Raji (cell line): ENCODE data around the gene RIPOR1.
A peak's percentile ranks its signal among the peaks of the same experiment; 100 is the strongest.

ENCODE experiments used
- POLR2A ChIP-seq: IDR thresholded peaks from 2 replicates; pipeline ENCODE4 v1.6.1; 2011; ENCODE audit warnings: low read depth, low read length, control low read depth; ENCODE audit not compliant: insufficient read depth

RIPOR1 gene

DNA sequence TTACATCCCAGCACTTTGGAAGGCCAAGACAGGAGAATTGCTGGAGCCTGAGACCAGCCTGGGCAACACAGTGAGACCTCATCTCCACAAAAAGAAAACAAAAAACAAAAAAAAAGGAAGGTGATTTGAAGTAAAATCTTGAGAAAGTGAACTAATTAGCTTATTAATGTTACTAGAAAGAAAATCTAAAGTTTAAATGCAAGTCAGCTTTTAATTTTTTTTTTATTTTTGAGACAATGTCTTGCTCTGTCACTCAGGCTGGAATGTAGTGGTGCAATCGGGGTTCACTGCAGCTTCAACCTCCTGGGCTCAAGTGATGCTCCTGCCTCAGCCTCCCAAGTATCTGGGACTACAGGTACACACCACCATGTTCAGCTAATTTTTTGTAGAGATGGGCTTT is 30.2 kb downstream of the RIPOR1 start:
- TF ChIP-seq POLR2A, result no peak

DNA sequence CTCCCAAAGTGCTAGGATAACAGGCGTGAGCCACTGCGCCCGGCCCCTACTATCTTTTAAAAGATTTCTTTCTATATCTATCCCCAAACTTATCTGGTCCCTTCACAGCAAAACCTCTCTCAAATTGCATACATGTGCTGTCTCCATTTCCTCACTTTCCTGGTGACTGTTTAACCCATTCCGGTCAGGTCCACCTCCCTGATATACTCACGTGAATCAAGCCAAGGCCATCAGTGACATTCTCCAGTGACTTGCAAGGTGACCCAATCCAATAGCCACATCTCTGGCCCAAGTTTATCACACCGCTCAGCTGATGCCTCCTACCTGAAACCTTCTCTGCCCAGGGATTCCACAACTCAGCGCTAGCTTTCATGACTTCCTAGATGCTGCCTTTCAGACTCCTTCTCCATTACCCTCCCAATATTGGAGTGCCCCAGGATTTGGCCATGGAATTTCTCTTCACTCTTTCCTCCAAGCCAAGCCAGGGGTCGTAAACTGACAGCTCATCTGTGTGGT is 32.3 kb downstream of the RIPOR1 start:
- TF ChIP-seq POLR2A, result peak; percentile 42; the same call in 1 of the 2 replicates

DNA sequence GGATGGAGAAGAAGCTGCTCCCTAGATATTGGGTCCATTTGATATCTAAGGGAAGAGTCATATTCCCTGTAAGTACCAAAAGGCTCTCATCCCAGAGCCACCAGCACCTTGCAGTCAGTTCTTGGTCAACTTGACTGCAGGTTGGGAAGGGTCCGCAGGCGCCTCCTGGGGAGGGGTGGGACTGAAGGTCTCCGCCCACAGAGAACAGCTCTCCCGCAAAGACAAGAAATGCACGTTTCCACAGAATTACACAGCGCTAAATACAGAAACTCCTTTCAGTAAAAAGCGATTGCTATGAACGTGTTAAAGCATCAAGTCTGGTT is 32.8 kb downstream of the RIPOR1 start:
- no peak for TF ChIP-seq POLR2A

DNA sequence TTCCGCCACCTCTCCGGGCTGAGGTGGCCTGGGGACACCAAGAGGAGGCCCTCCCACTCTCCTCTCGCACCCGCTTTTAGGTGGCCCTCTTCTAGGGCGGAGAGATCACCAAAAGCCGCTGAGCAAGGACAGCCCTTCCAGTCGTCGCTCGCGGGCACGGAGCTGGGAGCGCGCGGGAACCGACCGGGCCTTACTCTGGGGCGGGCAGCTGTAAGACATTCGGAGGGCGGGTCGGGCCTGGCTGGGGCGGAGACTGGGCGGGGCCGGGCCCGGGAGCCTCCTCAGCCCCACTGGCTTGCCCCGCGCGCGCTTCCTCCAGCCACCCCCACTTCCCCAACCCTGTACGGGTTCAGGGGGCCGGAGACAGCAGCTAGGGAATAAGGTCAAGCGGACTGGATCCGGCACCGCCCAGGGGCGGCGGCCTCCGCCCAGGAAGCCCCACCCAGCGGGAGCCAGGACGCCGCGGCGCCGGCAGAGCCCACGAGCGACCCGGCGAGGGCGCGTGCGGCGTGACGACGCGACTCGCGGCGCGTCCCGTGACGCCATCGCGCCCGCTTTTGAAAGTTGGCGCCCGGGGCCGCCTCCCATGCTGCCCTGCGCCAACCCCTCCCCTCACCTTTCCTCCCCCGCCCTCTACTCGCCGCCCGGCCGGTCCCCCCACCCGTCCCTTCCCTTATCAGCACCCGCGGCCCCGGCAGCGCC is 33.3 kb downstream of the RIPOR1 start:
- peak; percentile 97 for TF ChIP-seq POLR2A

DNA sequence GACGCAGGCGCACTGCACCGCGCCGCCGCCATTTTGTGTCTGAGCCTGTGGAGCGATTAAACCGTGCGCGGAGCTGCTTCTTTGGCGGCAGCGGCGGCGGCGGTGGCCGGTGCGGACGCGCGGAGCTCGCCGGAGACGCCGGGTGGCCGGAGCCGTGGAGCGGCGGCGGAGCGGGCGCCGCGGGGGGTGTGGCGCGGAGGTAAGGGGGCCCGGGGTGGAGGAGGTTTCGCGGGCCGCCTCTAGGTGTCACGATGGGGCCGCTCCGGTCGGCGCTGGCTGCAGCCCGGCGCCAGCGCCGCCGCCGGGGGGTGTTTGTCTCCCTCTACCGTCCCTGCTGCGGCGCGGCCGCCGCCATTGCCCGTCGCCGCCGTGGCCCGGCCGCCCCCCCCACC is 33.9 kb downstream of the RIPOR1 start, which contains the start of gene CTCF:
Gene CTCF, plus strand, starts transcription at position 1 of the 392 bp plus-strand sequence. CDS start 48,307 bp downstream, outside the sequence.
- TF ChIP-seq POLR2A, result no peak

DNA sequence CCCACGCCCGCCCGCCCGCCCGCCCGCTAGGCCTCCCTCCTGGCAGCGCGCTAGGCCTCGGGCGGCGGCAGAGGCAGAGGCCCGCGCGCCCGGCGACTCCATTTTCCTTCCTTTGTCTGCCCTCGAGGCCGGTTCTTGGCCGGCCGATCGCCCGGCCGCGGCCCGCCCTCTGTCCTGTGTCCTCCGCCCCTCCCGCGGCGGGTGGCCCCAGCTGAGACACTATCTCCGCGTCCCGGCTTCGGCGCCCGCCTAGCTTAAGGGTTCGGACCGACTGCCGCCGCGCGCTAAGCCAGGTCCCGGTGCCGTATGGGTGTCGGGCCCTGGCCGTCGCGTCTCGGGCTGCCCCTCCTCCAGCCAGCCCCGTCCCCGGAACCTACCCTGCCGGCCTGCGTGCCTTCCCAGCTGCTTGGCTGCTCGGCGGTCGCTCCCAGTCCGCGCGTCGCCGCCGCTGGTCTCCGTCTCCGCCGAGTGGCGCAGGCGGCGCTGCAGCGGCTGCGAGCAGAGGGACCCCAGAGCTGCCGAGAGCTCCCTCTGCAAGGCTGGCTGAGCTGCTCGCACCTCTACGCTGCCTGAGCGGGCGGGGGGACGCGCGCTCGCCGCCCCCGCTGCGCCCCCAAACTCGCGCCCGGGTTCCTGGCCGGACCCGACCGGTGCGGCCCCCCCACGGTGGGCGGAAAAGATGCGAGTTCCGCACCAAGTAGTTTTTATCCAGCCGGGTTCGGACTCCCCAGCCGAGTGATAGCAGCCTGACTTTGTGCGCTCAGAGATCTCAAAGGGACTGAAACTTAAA is 34.5 kb downstream of the RIPOR1 start:
- peak; percentile 69 for TF ChIP-seq POLR2A

DNA sequence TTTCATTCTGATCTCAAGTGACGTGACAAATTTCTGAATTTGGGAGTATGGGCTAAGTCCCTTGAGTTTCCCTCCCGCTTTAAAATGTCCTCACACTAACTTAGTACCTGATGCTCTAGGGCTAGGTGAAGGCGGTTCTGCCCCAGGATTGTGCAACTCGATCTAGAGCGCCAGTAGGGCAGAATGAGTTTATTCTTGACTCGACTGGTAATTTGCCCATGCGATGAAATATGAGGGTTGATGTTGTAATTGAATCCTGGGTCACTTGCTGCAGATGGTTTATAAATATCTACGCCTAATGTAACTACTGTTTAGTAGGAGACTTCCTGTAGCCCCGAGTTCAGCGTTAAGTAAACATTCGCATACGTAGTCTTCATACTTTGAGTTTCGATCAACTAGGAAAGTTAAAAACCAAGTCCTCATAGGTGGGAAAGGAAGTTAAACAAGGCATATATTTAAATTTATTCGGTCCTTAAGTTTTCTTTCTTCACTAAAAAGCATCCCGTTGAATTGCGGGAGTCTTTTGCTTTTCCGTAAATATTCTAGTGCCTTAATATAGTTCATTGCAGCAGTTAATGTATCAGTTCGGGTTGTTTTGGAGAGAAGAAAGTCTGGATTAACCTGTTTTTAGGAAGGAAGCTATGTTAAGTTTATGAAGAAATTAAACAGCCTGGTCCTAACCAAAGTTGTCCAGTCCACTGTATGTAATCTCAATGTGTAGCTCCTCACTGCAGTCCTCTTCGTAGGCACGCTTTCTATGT is 35.3 kb downstream of the RIPOR1 start:
- no peak; the same call in 1 of the 2 replicates for TF ChIP-seq POLR2A

DNA sequence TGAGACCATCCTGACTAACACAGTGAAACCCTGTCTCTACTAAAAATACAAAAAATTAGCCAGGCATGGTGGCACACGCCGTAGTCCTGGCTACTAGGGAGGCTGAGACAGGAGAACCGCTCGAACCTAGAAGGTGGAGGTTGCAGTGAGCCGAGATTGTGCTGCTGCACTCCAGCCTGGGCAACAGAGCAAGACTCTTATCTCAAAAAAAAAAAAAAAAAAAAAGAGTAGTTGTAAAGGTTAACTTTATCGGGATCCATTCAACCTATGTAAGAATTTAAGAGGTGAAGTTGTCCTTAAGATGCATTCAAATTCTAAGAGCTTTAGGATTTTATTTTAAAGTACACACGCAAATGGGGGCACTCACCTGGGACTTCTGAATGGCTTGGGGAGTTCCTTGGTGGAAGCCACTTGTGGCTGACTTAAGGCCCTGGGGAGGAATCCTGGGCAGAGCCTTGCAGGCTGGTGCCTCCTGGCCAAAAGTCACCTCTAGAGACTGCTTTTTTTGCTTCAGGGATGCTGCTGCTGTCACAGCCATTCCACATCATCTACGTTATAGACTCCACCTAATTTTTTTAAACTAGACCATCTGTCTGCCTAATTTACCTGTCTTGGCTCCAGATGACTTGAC is 37.0 kb downstream of the RIPOR1 start:
- 0 out of 2 replicates have a peak, but pooled peaks have one; percentile 19 for TF ChIP-seq POLR2A

DNA sequence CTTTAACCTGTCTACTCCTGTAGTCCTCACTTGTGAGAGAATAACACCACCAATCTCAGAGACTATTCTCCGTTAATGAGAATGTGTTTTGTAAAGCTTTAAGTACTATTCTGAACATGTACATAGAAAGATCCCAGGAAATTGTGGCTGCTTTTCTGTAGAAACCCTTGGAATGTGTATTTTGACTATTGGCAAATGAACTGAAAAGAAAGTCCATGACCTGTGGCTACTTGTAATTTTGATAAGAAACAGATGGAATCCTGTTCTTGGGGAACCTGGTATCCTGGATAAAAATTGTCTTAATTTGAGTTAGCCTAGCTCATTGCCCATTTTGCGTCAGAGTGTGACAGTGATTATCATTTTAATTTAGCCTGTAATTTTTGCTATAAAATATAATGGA is 42.8 kb downstream of the RIPOR1 start:
- no peak for TF ChIP-seq POLR2A

DNA sequence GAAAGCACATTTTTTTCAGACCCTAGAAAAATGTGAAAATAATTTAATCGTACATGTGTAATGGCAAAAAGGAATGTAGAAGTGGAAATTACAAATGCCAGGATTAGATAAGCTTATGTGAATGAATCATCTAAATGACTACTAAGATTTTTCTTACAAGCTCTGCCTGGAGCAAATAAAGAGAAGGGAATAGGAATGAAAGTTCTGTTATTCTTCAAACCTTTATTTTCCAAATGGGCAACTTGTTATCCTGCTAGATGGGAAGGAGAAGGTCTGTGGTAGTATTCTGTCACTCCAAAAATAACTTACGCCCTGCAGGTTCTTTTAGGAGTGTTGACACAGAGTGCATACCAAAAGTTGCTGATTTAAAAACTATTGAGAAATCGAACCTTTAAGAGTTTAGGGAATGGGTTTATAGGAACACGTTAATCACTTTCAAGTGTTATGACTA is 43.4 kb downstream of the RIPOR1 start:
- TF ChIP-seq POLR2A, result no peak

DNA sequence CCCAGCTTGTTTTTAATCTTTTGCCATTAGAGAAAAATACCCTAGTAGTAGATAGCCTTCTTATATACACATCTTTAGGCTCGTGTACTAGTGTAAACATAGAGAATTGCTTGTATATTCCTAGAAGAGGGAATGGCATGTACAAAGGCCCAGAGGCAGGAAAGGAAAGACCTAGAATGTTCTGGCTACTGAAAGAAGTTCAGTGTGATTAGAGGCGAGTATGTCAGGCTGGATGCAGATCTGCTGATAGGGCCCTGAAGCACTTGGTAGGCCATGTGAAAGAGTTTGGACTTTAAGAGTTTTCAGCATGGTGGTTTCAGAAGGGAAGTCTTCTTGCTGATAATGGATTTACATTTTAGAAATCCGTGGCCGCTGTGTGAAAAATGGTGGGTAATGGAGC is 51.1 kb downstream of the RIPOR1 start:
- TF ChIP-seq POLR2A, result no peak

DNA sequence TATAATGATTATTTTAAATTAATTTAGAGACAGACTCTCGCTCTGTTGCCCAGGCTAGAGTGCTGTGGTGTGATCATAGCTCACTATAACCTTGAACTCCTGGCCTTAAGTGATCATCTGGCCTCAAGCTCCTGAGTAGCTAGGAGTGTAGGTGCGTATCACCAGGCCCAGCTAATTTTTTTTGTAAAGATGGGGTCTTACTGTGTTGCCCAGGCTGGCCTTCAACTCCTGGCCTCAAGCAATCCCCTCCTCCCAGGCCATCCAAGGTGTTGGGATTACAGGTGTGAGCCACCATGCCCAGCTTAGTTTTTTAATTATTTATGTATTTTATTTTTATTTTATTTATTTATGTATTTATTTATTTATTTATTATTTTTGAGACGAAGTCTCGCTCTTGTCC is 51.6 kb downstream of the RIPOR1 start:
- TF ChIP-seq POLR2A, result no peak

DNA sequence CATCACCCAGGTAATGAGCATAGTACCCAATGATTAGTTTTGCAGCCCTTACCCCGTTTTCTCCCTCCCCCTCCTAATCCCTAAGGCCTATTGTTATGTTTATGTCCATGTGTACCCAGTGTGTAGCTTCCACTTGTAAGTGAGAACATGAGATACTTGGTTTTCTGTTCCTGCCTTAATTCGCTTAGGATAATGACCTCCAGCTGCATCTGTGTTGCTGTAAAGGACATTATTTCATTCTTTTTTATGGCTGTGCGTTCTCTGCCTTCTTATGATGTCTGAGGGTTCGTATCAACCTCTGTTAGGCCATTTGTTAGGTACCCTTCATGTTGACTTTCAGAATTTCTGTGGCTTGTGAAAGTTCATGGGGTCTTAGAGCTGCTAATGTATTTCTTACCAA is 64.7 kb downstream of the RIPOR1 start:
- no peak for TF ChIP-seq POLR2A

DNA sequence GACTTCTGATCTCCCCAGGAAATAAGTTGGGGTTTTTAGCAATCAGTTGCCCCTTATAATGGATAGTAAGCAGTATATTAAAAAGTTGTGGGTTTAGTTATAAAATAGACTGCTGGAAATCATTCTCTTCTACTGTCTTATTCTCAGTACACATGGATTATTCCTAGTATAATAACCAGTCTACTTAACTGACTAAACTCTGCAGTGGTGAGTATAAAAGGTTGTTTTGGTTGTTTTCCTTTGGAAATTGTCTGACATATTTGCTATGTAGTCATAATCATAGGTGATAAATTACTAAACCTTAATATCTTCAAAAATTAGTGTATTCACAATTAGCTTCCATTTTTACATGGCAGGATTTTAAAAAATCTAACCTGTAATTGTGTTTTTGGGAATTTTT is 65.1 kb downstream of the RIPOR1 start:
- TF ChIP-seq POLR2A, result no peak

DNA sequence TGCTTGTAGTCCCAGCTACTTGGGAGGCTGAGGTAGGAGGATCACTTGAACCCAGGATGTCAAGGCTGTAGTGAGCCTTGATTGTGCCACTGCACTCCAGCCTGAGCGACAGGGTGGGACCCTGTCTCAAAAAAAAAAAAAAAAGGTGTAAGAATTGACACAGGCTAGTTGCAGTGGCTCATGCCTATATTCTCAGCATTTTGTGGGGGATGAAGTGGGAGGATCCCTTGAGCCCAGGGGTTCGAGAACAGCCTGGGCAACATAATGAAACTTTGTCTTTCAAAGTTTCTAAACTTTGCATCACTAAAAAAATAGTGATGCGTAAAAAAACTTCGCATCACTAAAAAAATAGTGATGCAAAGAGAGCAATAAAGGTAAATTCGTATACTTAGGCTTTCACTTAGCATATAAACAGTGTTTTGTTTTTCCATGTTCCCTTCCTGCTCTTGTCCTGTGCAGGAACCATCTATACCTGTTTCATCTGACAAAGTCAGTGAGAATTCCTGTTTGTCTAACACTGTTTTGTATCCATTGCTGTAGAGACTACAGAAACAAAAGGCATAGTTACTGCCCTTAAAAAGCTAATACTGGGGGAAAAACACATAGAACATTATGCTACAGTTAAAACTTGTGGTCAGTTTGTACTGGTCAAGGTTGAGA is 65.8 kb downstream of the RIPOR1 start:
- no peak for TF ChIP-seq POLR2A

DNA sequence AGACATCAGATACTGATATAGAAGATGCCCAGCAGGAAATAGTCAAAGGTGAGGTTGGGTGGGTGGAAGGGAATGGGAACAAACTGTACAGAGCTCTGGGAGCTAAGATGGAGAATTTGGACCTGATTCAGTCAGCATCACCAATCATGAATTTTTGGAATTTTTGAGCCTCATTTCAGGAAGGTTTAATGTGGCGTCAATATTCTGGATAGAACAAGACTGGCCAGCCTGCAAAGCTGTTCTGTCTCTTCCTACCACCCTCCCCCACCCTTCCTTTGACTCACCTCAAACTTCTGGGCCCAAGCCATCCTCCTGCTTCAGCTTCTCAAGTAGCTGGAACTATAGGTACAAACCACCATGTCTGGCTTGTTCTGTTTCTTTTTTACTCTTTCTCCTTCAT is 66.3 kb downstream of the RIPOR1 start:
- no peak for TF ChIP-seq POLR2A
